Endothelial cell of umbilical vein (primary cell): ENCODE measurements around the gene SLC44A5. TPM values are rescaled to one million over a fixed set of nuclear protein-coding genes. Genes with fewer than 3 reads are reported as not detected.

Experiments
- BruUV-seq: library from RNA; stranded (reverse); fragments of 400-500 nt; replicated peaks from 2 replicates; lab custom pipeline; 2021; lab: Mats Ljungman, UMichigan
- CTCF ChIA-PET: fragments of 300-600, 350-600 bp; sonication (Branson Sonifier 250); formaldehyde crosslinking; loops from one replicate; lab custom pipeline; 2021; ENCODE audit warnings: antibody characterized with exemption, inconsistent platforms; lab: Charles Lee
- POLR2A ChIA-PET: fragments of 300-600, 350-600 bp; sonication (Branson Sonifier 250); formaldehyde crosslinking; loops from one replicate; lab custom pipeline; 2021; ENCODE audit warnings: antibody characterized with exemption, inconsistent platforms; lab: Charles Lee
- DNase-seq: peaks from one replicate; pipeline ENCODE4 v3.0.0-alpha.2; 2011; ENCODE audit warnings: low read depth, low spot score
- FAIRE-seq: peaks from 2 replicates; lab custom pipeline; 2011; peaks lifted over from hg19 to GRCh38; lab: Jason Lieb, UNC
- H2AFZ ChIP-seq: 2 replicates; pipeline ENCODE4 v1.6.0; 2012; ENCODE audit warnings: low read depth, low read length, control low read depth, inconsistent platforms
- H3K27ac ChIP-seq: 2 replicates; pipeline ENCODE4 v1.5.1; 2011; ENCODE audit warnings: low read depth, mild to moderate bottlenecking, control low read depth, low read length, moderate library complexity; ENCODE audit not compliant: insufficient read depth
- H3K27me3 ChIP-seq, 2 experiments: 2 replicates each; pipeline versions ENCODE4 v1.6.0 to v1.6.1; 2011; ENCODE audit warnings: low read length in 2 of 2, mixed read lengths in 1 of 2; ENCODE audit not compliant: control insufficient read depth in 2 of 2, insufficient read depth in 2 of 2
- H3K36me3 ChIP-seq, 2 experiments: 2 replicates in 1 of 2; 3 replicates in 1 of 2; pipeline ENCODE4 v1.5.1; 2011; ENCODE audit warnings: low read length in 2 of 2, mild to moderate bottlenecking in 1 of 2, moderate library complexity in 1 of 2; ENCODE audit not compliant: control insufficient read depth in 2 of 2, insufficient read depth in 2 of 2; ENCODE audit errors: extremely low read depth in 1 of 2
- H3K4me1 ChIP-seq: 3 replicates; pipeline ENCODE4 v1.5.1; 2011; ENCODE audit warnings: mild to moderate bottlenecking, low read length; ENCODE audit not compliant: control insufficient read depth, insufficient read depth; ENCODE audit errors: extremely low read depth
- H3K4me2 ChIP-seq: 2 replicates; pipeline ENCODE4 v1.6.1; 2011; ENCODE audit warnings: low read length, control low read depth, mixed read lengths; ENCODE audit not compliant: insufficient read depth
- H3K4me3 ChIP-seq, 3 experiments: fragments of 200-600 bp in 1 of 3; sonication (generic), shearing (Covaris generic) in 1 of 3; replicated peaks in 1 of 3; 2 replicates each; pipeline ENCODE4 v1.5.1; 2011 to 2016; ENCODE audit warnings: control low read depth in 3 of 3, low read length in 3 of 3, mild to moderate bottlenecking in 2 of 3, inconsistent platforms in 1 of 3, low read depth in 1 of 3, moderate library complexity in 1 of 3; ENCODE audit not compliant: insufficient read depth in 1 of 3
- H3K79me2 ChIP-seq: 2 replicates; pipeline ENCODE4 v1.6.0; 2012; ENCODE audit warnings: low read length, inconsistent platforms; ENCODE audit not compliant: control insufficient read depth, insufficient read depth
- H3K9ac ChIP-seq: replicated peaks from 2 replicates; pipeline ENCODE3; 2011; ENCODE audit warnings: low read length, control low read depth; ENCODE audit not compliant: insufficient read depth; ENCODE audit errors: extremely low read depth
- H3K9me1 ChIP-seq: replicated peaks from 3 replicates; pipeline ENCODE4 v1.6.0; 2011; ENCODE audit warnings: mild to moderate bottlenecking, low read length; ENCODE audit not compliant: control insufficient read depth, insufficient read depth; ENCODE audit errors: extremely low read depth
- H3K9me3 ChIP-seq: replicated peaks from 2 replicates; pipeline ENCODE4 v1.5.1; 2012; ENCODE audit warnings: low read length, inconsistent platforms; ENCODE audit not compliant: control insufficient read depth, insufficient read depth
- H4K20me1 ChIP-seq: replicated peaks from 2 replicates; pipeline ENCODE3; 2011; ENCODE audit warnings: mild to moderate bottlenecking, low read length; ENCODE audit not compliant: control insufficient read depth, insufficient read depth; ENCODE audit errors: extremely low read depth
- CTCF ChIP-seq, 2 donors: IDR thresholded peaks; 1 replicate in 1 of 2; 2 replicates in 1 of 2; pipeline ENCODE4 v1.5.1; 2011; ENCODE audit warnings: low read length in 2 of 2, mild to moderate bottlenecking in 2 of 2, moderate library complexity in 2 of 2, control low read depth in 1 of 2, inconsistent platforms in 1 of 2, low read depth in 1 of 2; ENCODE audit not compliant: insufficient read depth in 1 of 2; ENCODE audit errors: extremely low read depth in 1 of 2
- EZH2 ChIP-seq: IDR thresholded peaks from 2 replicates; pipeline ENCODE4 v1.6.1; 2012; ENCODE audit warnings: borderline replicate concordance, low read depth, mild to moderate bottlenecking, moderate library complexity, low read length, inconsistent platforms; ENCODE audit not compliant: severe bottlenecking
- FOS ChIP-seq: IDR thresholded peaks from 2 replicates; pipeline ENCODE4 v1.6.1; 2011; ENCODE audit warnings: mild to moderate bottlenecking, low read length, moderate library complexity, borderline replicate concordance; ENCODE audit not compliant: insufficient read depth
- GATA2 ChIP-seq: IDR thresholded peaks from 2 replicates; pipeline ENCODE4 v1.7.0; 2011; ENCODE audit warnings: low read depth, mild to moderate bottlenecking, moderate library complexity, mixed read lengths, low read length; ENCODE audit not compliant: insufficient read length, insufficient read depth
- JUN ChIP-seq: IDR thresholded peaks from 2 replicates; pipeline ENCODE4 v1.6.1; 2011; ENCODE audit warnings: borderline replicate concordance, low read depth; ENCODE audit not compliant: insufficient read length, insufficient read depth
- MAX ChIP-seq: IDR thresholded peaks from 2 replicates; pipeline ENCODE4 v1.6.1; 2011; ENCODE audit not compliant: insufficient read depth, insufficient read length
- MYC ChIP-seq: IDR thresholded peaks from one replicate; pipeline ENCODE4 v1.6.1; 2011; ENCODE audit warnings: mild to moderate bottlenecking, low read depth, low read length
- POLR2A ChIP-seq: IDR thresholded peaks from 2 replicates; pipeline ENCODE4 v1.6.1; 2012; ENCODE audit warnings: low read depth, mild to moderate bottlenecking, control low read depth, low read length
- POLR2AphosphoS5 ChIP-seq: IDR thresholded peaks from 2 replicates; pipeline ENCODE4 v1.6.1; 2012; ENCODE audit warnings: low read depth, mild to moderate bottlenecking, control low read depth, low read length, moderate library complexity; ENCODE audit not compliant: insufficient read depth
- dilution Hi-C: fragments of 300-500 bp; cut with MboI; formaldehyde crosslinking; loops from one replicate; pipeline ENCODE4 v1.15.0; 2019; ENCODE audit warnings: low sequenced_read_pairs; ENCODE audit not compliant: extremely low pct_ligation_motif_present
- intact Hi-C: fragments of 100-400 bp; cut with micrococcal nuclease; formaldehyde crosslinking; loops from one replicate; pipeline ENCODE4 v1.10.0; 2022
- polyA plus RNA-seq, 4 experiments: library from polyadenylated mRNA; depleted of rRNA in 3 of 4; stranded (reverse) in 3 of 4; unstranded in 1 of 4; fragments of >200 nt; gene quantifications; 2 replicates each; pipeline versions ENCODE4 v1.2.1 to v1.2.3, GENCODE V29; 2011 to 2012; ENCODE audit warnings: missing spikeins in 1 of 4
- total RNA-seq: library from RNA; stranded (reverse); gene quantifications from 2 replicates; pipeline ENCODE4 v1.2.3, GENCODE V29; 2021

SLC44A5 gene
- total and polyA plus RNA-seq, 2 donors (not counting 3 experiments of a cell fraction or from before 2014, with no cell fraction given), result 1.6 to 3.2 TPM

GRCh38 chr1:75342786-75343185 lies 268.1 kb downstream of the SLC44A5 start:
- Histone ChIP-seq H3K9me1 (no peaks in the 10 kb centered on the region), H3K9ac (no peak overlapping the region), H3K27me3 (no peaks in the 10 kb centered on the region), H3K27ac (no peak overlapping the region), H3K4me2 (no peak overlapping the region), H3K79me2 (no peaks in the 10 kb centered on the region), H3K36me3 (no peaks in the 10 kb centered on the region), H3K4me3 (no peak overlapping the region), H4K20me1 (no peaks in the 10 kb centered on the region), H3K9me3 (no peaks in the 10 kb centered on the region), H3K4me1 (peaks cover 27% of the 10 kb centered on the region), H2AFZ (no peak overlapping the region)
- CTCF ChIA-PET, result interaction anchor here (1.0 to 1.4 kb wide), 2 partner anchors 41 to 77 kb away, joined by 3 to 4 read pairs; no protein-coding TSS in a partner anchor
- FAIRE-seq, result no peak
- no peak for DNase-seq
- no peak for TF ChIP-seq POLR2A
- TF ChIP-seq EZH2, result no peak
- no peak for TF ChIP-seq FOS
- TF ChIP-seq JUN, result no peak
- TF ChIP-seq POLR2AphosphoS5, result no peak
- no peak for TF ChIP-seq MYC
- TF ChIP-seq MAX, result no peak
- no peak for TF ChIP-seq GATA2
- TF ChIP-seq CTCF (IDR thresholded peaks at IDR 0.05; ENCODE audit: extremely low read depth in 1 of 2, insufficient read depth in 1 of 2, low read depth in 1 of 2, low read length in 2 of 2), result no peak
- BruUV-seq, result no TSS peak
- POLR2A ChIA-PET, result no interaction called here
- dilution Hi-C loops (no loop called here), intact Hi-C loops (no loop called here)
